Small intestine (tissue), 16 donors: Measurements from ENCODE around the gene SPDEF. TPM values are rescaled to one million over a fixed set of nuclear protein-coding genes. Genes with fewer than 3 reads are reported as not detected.

Experiments
- DNase-seq, 2 donors: peaks; one replicate each; pipeline versions ENCODE4 v3.0.0 to v3.0.0-alpha.2; 2013
- FAIRE-seq: peaks from 2 replicates; lab custom pipeline; 2012; peaks lifted over from hg19 to GRCh38; lab: Jason Lieb, UNC
- H3K27ac ChIP-seq, 3 donors: one replicate each; pipeline ENCODE4 v1.5.1; 2013; ENCODE audit warnings: low read length in 2 of 3, mild to moderate bottlenecking in 2 of 3, control low read depth in 1 of 3, inconsistent platforms in 1 of 3, low read depth in 1 of 3, moderate library complexity in 1 of 3
- H3K27me3 ChIP-seq, 3 donors: one replicate each; pipeline ENCODE4 v1.6.1; 2013; ENCODE audit warnings: low read length in 3 of 3, inconsistent platforms in 1 of 3; ENCODE audit not compliant: control insufficient read depth in 3 of 3, insufficient read depth in 3 of 3
- H3K36me3 ChIP-seq, 3 donors: one replicate each; pipeline ENCODE4 v1.6.1; 2013; ENCODE audit warnings: low read length in 3 of 3, inconsistent platforms in 1 of 3, low read depth in 1 of 3, mild to moderate bottlenecking in 1 of 3, moderate library complexity in 1 of 3; ENCODE audit not compliant: control insufficient read depth in 3 of 3, insufficient read depth in 2 of 3
- H3K4me1 ChIP-seq, 3 donors: one replicate each; pipeline ENCODE4 v1.6.1; 2013; ENCODE audit warnings: low read length in 2 of 3, inconsistent platforms in 1 of 3, low read depth in 1 of 3, mild to moderate bottlenecking in 1 of 3, moderate library complexity in 1 of 3; ENCODE audit not compliant: control insufficient read depth in 3 of 3, insufficient read depth in 2 of 3
- H3K4me3 ChIP-seq, 3 donors: one replicate each; pipeline ENCODE4 v1.5.1; 2013; ENCODE audit warnings: low read length in 3 of 3, control low read depth in 1 of 3, inconsistent platforms in 1 of 3, low read depth in 1 of 3, mild to moderate bottlenecking in 1 of 3, moderate library complexity in 1 of 3
- H3K9me3 ChIP-seq, 2 donors: one replicate each; pipeline ENCODE4 v1.6.1; 2013; ENCODE audit warnings: low read depth in 1 of 2, low read length in 1 of 2; ENCODE audit not compliant: control insufficient read depth in 2 of 2, insufficient read depth in 1 of 2
- whole genome bisulfite sequencing, 3 donors: extraction: QIAGEN DNeasy Blood & Tissue Kit; methylation state at CpG; one replicate each; pipeline ENCODE4 v1.1.7; 2013; 5-methylcytosine and 5-hydroxymethylcytosine counted together
- long read RNA-seq, 10 donors: transcript quantifications; one replicate each; lab custom pipeline, GENCODE V29; 2026
- polyA plus RNA-seq, 4 donors: library from polyadenylated mRNA; stranded (reverse) in 3 of 4; unstranded in 1 of 4; fragments of 200-250 nt in 3 of 4; fragments of 120-200 nt in 1 of 4; gene quantifications; one replicate each; pipeline versions ENCODE4 v1.2.1 to v1.2.3, GENCODE V29; 2013
- donor health status: healthy with polysubstance abuse.
- donor health status: control.
- donor health status: control.
- donor health status: Bipolar disorder and iron deficiency.
- donor health status: healthy.

SPDEF gene
- 10 to 100 TPM; 10.9 to 20.6 (median 16.7) TPM for polyA plus RNA-seq
- long read RNA-seq, donor 1, transcript SPDEF-201 (6 exons, 1,895 nt), result major isoform, 9 of 43 reads
- long read RNA-seq, donor 1, partial matches to known transcripts, result 34 of 43 reads
- long read RNA-seq, donor 1, other reads (novel, unspliced or antisense), result 0 of 43 reads
- long read RNA-seq, donor 2, partial matches to known transcripts, result 0 of 1 reads
- long read RNA-seq, donor 2, other reads (novel, unspliced or antisense), result 0 of 1 reads
- long read RNA-seq, donor 3, result 0 reads
- long read RNA-seq, donor 4, result 0 reads
- long read RNA-seq, donor 5, result 0 reads
- long read RNA-seq, donor 6, partial matches to known transcripts, result 0 of 1 reads
- long read RNA-seq, donor 6, other reads (novel, unspliced or antisense), result 0 of 1 reads
- long read RNA-seq, donor 7, result 0 reads
- long read RNA-seq, donor 8, result 0 reads
- long read RNA-seq, donor 9, result 0 reads
- long read RNA-seq, donor 10, transcript SPDEF-201 (6 exons, 1,895 nt), result major isoform, 5 of 17 reads
- long read RNA-seq, donor 10, partial matches to known transcripts, result 11 of 17 reads
- long read RNA-seq, donor 10, other reads (novel, unspliced or antisense), result 0 of 17 reads

- Histone ChIP-seq H3K27ac (no peak within 1 kb of the TSS), H3K36me3 (no peaks in the 10 kb centered on the region), H3K4me3 (peak within 1 kb of the TSS; percentile 4 to 27 (median 23)), H3K9me3 (peaks cover 0 to 9% of the 10 kb centered on the region in 2 donors), H3K27me3 (no peaks in the 10 kb centered on the region), H3K4me1 (peaks cover 0 to 10% (median 0%) of the 10 kb centered on the region in 3 donors)
- FAIRE-seq (no peak), DNase-seq (no peak)
- WGBS, 3 donors, result 29 to 48% (median 42%) methylated on average over 6 of the region's 6 CpGs
Observed at GRCh38 chr6:34556031-34556471, at the start of gene SPDEF. Gene SPDEF, minus strand, starts transcription at chr6:34556329. Its CDS starts 11,874 bp downstream, at chr6:34544455.

GRCh38 chr6:34603707-34604106 lies 47.6 kb upstream of the SPDEF start:
- no peak for FAIRE-seq
- no peak for DNase-seq
- no peaks in the 10 kb centered on the region for H3K9me3 ChIP-seq
- WGBS, 3 donors, result 91 to 95% (median 92%) methylated on average over 4 of the region's 4 CpGs
- peaks cover 5 to 15% (median 8%) of the 10 kb centered on the region in 3 donors for H3K36me3 ChIP-seq
- peaks cover 0 to 7% (median 2%) of the 10 kb centered on the region in 3 donors for H3K4me1 ChIP-seq
- H3K4me3 ChIP-seq, result no peak overlapping the region
- H3K27ac ChIP-seq, result no peak overlapping the region
- H3K27me3 ChIP-seq, result no peaks in the 10 kb centered on the region

GRCh38 chr6:34602318-34603111 lies 46.4 kb upstream of the SPDEF start:
- WGBS, 3 donors, result 42 to 65% (median 52%) methylated on average over 10 of the region's 10 CpGs
- no peak overlapping the region for H3K4me3 ChIP-seq
- peak overlapping the region in 2 of 3 donors; percentile 5 to 60 for H3K27ac ChIP-seq
- no peak for FAIRE-seq
- no peaks in the 10 kb centered on the region for H3K9me3 ChIP-seq
- DNase-seq, result peak; percentile 69 to 75
- peaks cover 0 to 7% (median 2%) of the 10 kb centered on the region in 3 donors for H3K4me1 ChIP-seq
- H3K27me3 ChIP-seq, result no peaks in the 10 kb centered on the region
- H3K36me3 ChIP-seq, result peaks cover 5 to 15% (median 8%) of the 10 kb centered on the region in 3 donors

GRCh38 chr6:34601706-34602105 lies 45.6 kb upstream of the SPDEF start:
- Histone ChIP-seq H3K27ac (peak overlapping the region in 1 of 3 donors; percentile 60), H3K27me3 (no peaks in the 10 kb centered on the region), H3K4me1 (peaks cover 0 to 7% (median 2%) of the 10 kb centered on the region in 3 donors), H3K4me3 (no peak overlapping the region), H3K36me3 (peaks cover 5 to 15% (median 8%) of the 10 kb centered on the region in 3 donors), H3K9me3 (no peaks in the 10 kb centered on the region)
- FAIRE-seq, result no peak
- no peak for DNase-seq
- WGBS, 3 donors, result 82 to 85% (median 83%) methylated on average over 4 of the region's 4 CpGs

- FAIRE-seq, result no peak
- Histone ChIP-seq H3K27ac (no peak overlapping the region), H3K27me3 (no peaks in the 10 kb centered on the region)
Observed at GRCh38 chr6:34600796-34601195, 44.7 kb upstream of the SPDEF start.

GRCh38 chr6:34600101-34600500 lies 44.0 kb upstream of the SPDEF start:
- no peak overlapping the region for H3K4me3 ChIP-seq
- FAIRE-seq (no peak), DNase-seq (no peak)
- H3K9me3 ChIP-seq, result no peaks in the 10 kb centered on the region
- H3K4me1 ChIP-seq, result peaks cover 0 to 7% (median 2%) of the 10 kb centered on the region in 3 donors
- WGBS, 3 donors, result 92 to 97% (median 94%) methylated on average over 5 of the region's 5 CpGs
- peaks cover 0 to 14% (median 4%) of the 10 kb centered on the region in 3 donors for H3K36me3 ChIP-seq
- H3K27me3 ChIP-seq, result no peaks in the 10 kb centered on the region
- no peak overlapping the region for H3K27ac ChIP-seq

More at GRCh38 chr6:34600796-34601195, 44.7 kb upstream of the SPDEF start:
- no peaks in the 10 kb centered on the region for H3K9me3 ChIP-seq
- no peak overlapping the region for H3K4me3 ChIP-seq
- H3K4me1 ChIP-seq, result peaks cover 0 to 7% (median 2%) of the 10 kb centered on the region in 3 donors
- no peak for DNase-seq
- peaks cover 0 to 16% (median 4%) of the 10 kb centered on the region in 3 donors for H3K36me3 ChIP-seq
- 76 to 92% (median 78%) methylated on average over 4 of the region's 4 CpGs for WGBS, 3 donors

GRCh38 chr6:34598712-34599111 lies 42.6 kb upstream of the SPDEF start:
- 63 to 75% (median 72%) methylated on average over 3 of the region's 3 CpGs for WGBS, 3 donors
- no peak overlapping the region for H3K4me3 ChIP-seq
- DNase-seq (no peak), FAIRE-seq (no peak)
- H3K36me3 ChIP-seq, result peaks cover 0 to 12% (median 0%) of the 10 kb centered on the region in 3 donors
- peaks cover 0 to 7% (median 0%) of the 10 kb centered on the region in 3 donors for H3K4me1 ChIP-seq
- no peak overlapping the region for H3K27ac ChIP-seq
- no peaks in the 10 kb centered on the region for H3K27me3 ChIP-seq
- no peaks in the 10 kb centered on the region for H3K9me3 ChIP-seq
